Neutrophil (primary cell): ENCODE data around the gene WEE2.

Experiments used
- H3K27ac ChIP-seq: fragments of 200-600 bp; sonication (generic); 2 replicates; pipeline ENCODE4 v1.5.1; 2016; ENCODE audit warnings: mild to moderate bottlenecking, moderate library complexity
- H3K27me3 ChIP-seq: fragments of 200-600 bp; sonication (generic); 2 replicates; pipeline ENCODE4 v1.6.0; 2016; ENCODE audit warnings: mild to moderate bottlenecking
- H3K36me3 ChIP-seq: fragments of 200-600 bp; sonication (generic); 2 replicates; pipeline ENCODE4 v1.5.1; 2017
- H3K4me1 ChIP-seq, 2 experiments: fragments of 200-600 bp in 1 of 2; sonication (generic) in 1 of 2; 1 replicate in 1 of 2; 2 replicates in 1 of 2; pipeline versions ENCODE4 v1.5.1 to v1.6.1; 2013 to 2016; ENCODE audit warnings: low read depth in 1 of 2, low read length in 1 of 2, mild to moderate bottlenecking in 1 of 2, moderate library complexity in 1 of 2; ENCODE audit not compliant: control insufficient read depth in 1 of 2, insufficient read depth in 1 of 2
- H3K4me3 ChIP-seq, 2 experiments: fragments of 200-600 bp in 1 of 2; sonication (generic) in 1 of 2; 1 replicate in 1 of 2; 2 replicates in 1 of 2; pipeline ENCODE4 v1.5.1; 2013 to 2016; ENCODE audit warnings: low read depth in 1 of 2, low read length in 1 of 2, mild to moderate bottlenecking in 1 of 2, moderate library complexity in 1 of 2
- H3K9me3 ChIP-seq: fragments of 200-600 bp; sonication (generic); 2 replicates; pipeline ENCODE4 v1.5.1; 2016
- CTCF ChIP-seq: fragments of 200-600 bp; sonication (generic); IDR thresholded peaks from 2 replicates; pipeline ENCODE4 v1.5.1; 2016; ENCODE audit warnings: antibody characterized with exemption

The WEE2 gene

DNA sequence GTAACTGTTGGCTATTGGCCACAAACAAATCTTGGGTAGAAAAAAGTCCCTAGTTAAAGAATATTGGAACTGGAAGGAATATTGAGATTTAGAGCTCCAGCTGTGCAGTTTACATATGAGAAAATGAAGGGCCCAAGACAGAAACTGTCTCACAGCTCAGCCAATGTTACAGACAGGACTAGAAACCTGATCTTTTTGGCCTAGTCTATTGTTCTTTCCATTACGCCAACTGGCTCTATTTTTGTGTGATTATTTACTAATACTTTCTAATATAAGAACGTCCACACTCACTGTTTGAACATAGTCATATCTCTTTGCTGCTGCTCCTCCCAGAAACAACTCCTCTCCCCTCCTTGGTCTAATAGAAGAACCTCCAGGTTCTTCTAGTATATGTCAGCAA, 1.2 kb downstream of the WEE2 start:
- Histone ChIP-seq H3K27ac (no peak overlapping the region), H3K4me3 (no peak overlapping the region), H3K27me3 (peaks cover 11% of the 10 kb centered on the region), H3K36me3 (no peaks in the 10 kb centered on the region), H3K9me3 (no peaks in the 10 kb centered on the region), H3K4me1 (no peaks in the 10 kb centered on the region)
- TF ChIP-seq CTCF = no peak

GRCh38 chr7:141709749-141710148, 1.6 kb downstream of the WEE2 start:
- no peak overlapping the region for H3K4me3 ChIP-seq
- no peak for TF ChIP-seq CTCF
- peaks cover 7% of the 10 kb centered on the region for H3K27me3 ChIP-seq
- H3K27ac ChIP-seq = no peak overlapping the region
- H3K4me1 ChIP-seq = no peaks in the 10 kb centered on the region
- no peaks in the 10 kb centered on the region for H3K36me3 ChIP-seq
- no peaks in the 10 kb centered on the region for H3K9me3 ChIP-seq

DNA sequence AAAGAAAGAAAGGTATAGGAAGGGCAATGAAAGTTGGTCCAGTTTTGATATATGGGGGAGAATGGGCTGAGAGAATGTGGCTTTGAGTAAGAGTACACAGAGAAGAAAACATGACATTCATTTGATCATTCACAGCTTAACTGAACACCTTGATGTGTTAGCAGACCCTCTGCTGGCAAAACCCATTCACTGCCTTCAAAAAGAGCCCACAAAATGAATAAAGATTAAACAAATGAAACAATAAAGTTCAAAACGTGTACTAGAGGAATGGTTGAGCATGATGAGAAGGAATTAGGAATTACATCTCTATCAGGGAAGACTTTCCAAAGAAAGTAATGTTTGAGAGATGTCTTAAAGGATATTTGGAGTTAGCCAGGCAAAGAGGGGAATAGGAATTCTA, 2.1 kb downstream of the WEE2 start:
- TF ChIP-seq CTCF = no peak
- no peaks in the 10 kb centered on the region for H3K9me3 ChIP-seq
- H3K27me3 ChIP-seq = peaks cover 1% of the 10 kb centered on the region
- H3K36me3 ChIP-seq = no peaks in the 10 kb centered on the region
- H3K4me1 ChIP-seq = no peaks in the 10 kb centered on the region
- H3K4me3 ChIP-seq = no peak overlapping the region
- H3K27ac ChIP-seq = no peak overlapping the region

GRCh38 chr7:141712603-141713255, 4.6 kb downstream of the WEE2 start:
- Histone ChIP-seq H3K36me3 (no peaks in the 10 kb centered on the region), H3K27ac (no peak overlapping the region), H3K4me3 (no peak overlapping the region), H3K27me3 (no peaks in the 10 kb centered on the region), H3K4me1 (no peaks in the 10 kb centered on the region), H3K9me3 (no peaks in the 10 kb centered on the region)
- TF ChIP-seq CTCF = no peak

- Histone ChIP-seq H3K36me3 (no peaks in the 10 kb centered on the region), H3K27ac (no peak overlapping the region), H3K9me3 (no peaks in the 10 kb centered on the region), H3K4me1 (no peaks in the 10 kb centered on the region), H3K27me3 (no peaks in the 10 kb centered on the region), H3K4me3 (no peak overlapping the region)
- TF ChIP-seq CTCF = no peak
Observed at GRCh38 chr7:141713890-141714289, 5.7 kb downstream of the WEE2 start.
